T-helper 1 cell (primary cell): ENCODE measurements around the gene FBXW4.

Experiments used
- DNase-seq, 5 donors: peaks; one replicate each; pipeline ENCODE4 v3.0.0-alpha.2; 2012 to 2020

FBXW4 gene

GRCh38 chr10:101579516-101579870, 115.5 kb downstream of the FBXW4 start:
- no peak for DNase-seq

DNA sequence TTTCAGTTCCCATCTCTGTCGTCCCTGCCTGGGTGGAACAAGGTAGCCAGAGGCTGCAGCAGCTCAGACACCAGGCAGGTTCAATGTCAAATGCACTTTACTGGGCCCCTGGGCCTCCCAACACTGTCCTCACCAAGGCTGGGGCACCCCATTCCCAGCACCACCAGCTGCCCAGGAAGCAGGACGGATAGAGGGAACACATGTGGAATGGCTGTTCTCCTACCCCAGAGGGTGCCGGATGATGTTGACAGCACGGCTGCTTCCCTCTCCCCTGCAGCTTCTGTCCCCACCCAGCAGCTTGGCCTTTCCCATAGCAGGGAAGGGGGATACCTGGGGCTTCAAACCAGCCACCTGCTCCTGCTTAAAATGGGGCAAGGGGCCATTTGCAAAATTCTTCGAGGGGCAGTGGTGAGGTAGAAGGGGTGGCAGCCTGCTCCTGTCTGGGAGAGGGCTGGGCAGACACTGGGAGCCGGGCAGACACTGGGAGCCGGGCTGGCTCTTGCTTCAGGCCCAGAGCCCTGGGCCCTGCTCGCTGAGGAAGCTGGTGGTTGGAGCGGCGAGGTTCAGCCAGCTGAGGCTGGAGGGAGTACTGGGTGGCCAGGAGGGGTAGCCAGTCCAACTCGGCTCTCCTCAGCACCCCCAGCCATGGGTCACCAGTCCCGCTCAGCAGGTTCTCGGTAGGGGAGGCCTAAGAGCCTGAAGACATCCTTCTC, 116.0 kb downstream of the FBXW4 start:
- DNase-seq: no peak

DNA sequence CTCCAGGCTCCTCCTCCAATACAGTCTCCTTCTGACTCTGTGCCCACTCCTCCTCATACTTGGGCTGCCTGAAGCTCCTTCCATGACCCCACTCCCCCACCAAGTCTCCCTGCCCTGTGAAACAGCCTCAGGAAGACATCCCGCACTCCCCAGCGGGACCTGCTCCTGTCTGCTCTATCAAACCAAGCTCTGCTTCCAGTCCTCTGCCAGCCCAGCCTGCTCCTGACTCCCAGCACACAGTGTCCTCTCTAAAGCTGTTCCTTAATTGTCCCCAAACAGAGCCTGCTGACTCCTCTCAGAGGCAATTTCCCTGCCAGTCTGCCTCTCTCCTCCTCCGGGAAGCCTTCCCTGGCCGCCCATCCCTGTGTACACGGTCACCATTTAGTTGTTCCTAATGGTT, 116.8 kb downstream of the FBXW4 start:
- DNase-seq: no peak

GRCh38 chr10:101577121-101577871, 117.7 kb downstream of the FBXW4 start:
- DNase-seq: no peak

GRCh38 chr10:101576211-101576863, 118.6 kb downstream of the FBXW4 start:
- no peak for DNase-seq

GRCh38 chr10:101575580-101576210, 119.3 kb downstream of the FBXW4 start:
- DNase-seq: no peak

- no peak for DNase-seq
These were observed 119.9 kb downstream of the FBXW4 start for GRCh38 chr10:101575091-101575490.

DNA sequence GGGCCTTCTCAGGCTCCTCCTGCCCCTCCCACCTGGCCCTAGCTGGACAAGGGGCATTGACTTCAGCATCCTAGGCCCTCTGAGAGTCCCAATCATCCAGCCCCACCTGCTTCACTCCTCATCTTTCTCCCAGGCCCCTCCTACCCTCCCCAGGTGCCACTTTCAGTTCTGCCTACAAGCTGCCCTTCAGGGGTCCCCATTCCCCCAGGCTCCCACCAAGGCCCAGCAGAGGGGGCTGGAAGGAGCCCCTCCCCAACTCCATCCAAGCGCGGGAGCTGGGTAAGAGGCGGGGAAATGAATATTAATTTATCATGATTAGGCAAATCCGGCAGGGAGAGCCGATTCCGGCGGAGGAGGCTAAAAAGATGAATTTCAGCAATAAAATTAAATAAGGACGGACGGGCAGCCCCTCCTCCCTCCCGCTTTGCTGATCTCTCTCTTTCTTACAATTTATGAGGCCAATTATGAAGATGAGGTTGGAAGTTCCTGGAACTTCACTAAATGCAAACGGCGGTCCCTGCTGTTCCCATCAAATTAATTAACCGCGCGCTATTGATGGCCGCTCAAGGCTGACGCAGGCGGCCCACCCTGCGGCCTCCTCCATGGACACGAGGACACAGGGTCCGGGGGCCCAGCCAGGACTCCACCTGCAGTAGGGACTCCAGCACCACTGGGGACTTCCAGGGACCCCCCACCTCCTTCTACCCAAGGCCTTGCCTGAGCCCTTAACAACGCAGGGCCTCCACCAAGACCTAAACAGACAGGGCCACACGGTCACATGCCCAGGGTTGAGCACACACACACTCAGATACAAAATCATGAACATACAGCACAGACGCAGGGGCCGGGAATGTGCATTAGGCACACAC, 120.9 kb downstream of the FBXW4 start:
- DNase-seq: no peak

DNA sequence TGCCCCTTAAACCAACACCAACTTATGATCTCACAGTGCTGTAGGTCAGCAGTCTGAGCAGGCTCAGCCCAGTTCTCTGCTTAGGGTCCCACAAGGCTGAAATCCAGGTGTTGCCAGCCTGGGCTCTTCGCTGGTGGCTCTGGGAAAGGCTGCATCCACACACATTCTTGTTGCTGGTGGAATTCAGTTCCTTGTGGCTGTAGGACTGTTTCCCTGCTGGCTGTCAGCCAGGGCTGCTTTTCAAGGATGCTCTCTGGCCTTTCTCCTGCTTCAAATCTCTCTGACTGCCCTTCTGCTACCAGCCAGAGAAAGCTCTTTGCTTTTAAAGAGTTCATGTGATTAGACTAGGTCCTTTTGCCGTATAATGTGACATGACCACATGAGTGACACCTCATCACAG, 122.2 kb downstream of the FBXW4 start:
- no peak for DNase-seq

- no peak for DNase-seq
These were observed 122.8 kb downstream of the FBXW4 start for GRCh38 chr10:101572126-101572525.

DNA sequence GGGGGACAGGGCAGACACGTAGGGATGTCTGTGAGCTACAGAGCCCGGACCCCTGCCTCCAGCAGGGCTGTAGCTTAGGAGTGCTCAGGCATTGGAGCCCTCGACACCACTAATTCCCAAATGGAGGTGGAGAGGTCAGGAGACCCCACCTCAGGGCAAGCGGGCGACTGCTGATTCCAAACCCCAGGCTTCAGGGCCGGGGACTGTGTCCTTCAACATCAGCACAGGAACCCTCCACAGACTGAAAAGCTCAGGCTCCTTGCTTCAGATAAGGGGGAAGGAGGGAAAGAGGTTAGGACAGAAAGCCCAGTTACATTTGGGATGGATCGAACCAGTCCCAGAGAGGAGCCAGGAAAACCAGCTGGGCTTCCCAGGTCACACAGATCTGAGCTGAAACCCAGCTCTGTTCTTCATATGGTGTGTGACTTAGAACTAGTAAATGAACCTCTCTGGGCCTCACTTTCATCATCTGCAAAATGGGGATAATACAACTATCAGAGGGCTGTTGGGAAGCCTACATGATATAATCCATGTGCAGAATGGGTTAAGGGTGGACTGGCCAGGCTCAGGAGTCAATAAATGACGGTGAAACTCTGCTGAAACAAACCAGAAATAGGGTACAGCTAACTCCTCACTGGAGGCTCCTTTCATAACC, 123.6 kb downstream of the FBXW4 start:
- no peak for DNase-seq

DNA sequence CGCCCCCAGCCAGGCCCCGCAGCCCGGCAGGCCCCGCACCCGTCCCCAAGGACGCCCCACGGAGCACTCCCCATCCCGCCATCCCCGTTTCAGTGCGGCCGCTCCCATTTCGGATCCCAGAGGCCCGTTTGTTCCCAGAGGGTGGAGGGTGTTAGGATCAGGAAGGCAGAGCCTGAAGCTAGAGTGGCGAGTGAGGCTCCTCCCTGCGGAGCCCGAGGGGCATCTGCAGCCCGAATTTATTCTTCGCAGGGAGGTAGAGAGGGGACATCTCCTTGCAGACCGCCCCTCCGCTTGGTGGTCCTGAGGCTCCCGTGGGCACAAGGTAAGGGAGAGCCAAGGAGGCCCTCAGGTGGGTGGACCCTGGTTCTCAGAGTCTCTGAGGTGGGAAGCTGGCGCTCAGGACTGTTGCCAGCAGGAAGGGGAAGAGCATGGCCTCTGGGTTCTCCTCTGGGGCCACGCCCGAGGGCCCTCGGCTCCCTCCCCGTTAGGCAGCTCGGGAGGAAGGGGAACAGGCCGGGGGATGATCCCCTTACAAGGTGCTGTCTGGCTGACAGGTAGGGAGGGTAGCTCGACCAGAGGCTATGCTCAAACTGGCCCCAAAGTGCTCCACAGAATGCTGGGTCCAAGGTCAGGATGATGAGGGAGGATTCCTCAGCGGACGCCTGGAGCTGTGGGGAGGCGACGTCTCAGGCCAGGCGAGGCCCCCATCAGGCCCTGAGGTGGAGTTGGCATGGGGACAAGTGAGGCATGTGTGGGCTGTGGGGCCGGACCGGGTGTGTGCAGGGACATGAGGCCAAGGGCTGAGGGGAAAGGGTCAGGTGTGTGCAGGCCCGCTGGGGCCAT, 124.3 kb downstream of the FBXW4 start:
- no peak for DNase-seq

GRCh38 chr10:101569622-101570427, 125.1 kb downstream of the FBXW4 start:
- DNase-seq: peak; percentile 66 to 77 (median 72)

GRCh38 chr10:101569323-101569621, 125.7 kb downstream of the FBXW4 start:
- no peak for DNase-seq

DNA sequence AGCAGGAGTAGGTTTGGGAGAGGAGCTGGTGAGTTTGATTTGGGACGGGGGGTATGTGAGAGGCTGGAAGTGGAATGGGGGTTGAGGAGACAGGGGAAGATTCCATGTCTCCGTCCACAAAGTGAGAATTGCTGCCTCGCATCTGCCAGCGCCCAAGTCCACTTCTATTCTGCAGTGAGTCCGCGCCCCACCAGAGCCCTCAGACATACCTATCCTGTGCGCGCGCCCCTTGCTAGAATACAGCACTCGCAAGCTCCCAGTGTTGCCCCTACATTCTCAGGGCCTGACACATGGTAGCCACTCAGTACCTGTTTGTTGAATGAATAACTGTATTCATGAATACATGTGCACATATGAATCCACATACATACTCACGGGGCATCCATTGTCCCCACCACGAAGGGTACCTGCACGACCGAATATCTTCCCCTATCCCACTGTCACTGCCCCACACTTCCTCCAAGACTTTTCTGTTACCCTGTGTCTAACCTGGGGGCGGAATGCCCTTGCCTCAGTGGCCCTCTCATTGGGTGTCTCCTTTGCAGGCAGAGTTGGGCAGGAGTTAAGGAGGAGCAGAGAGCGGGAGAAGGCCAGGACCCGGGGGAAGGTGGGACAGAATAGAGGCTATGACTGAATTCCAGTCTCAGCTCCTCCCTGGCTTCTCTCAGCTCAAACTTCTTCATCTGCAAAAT, 126.8 kb downstream of the FBXW4 start:
- DNase-seq: no peak

DNA sequence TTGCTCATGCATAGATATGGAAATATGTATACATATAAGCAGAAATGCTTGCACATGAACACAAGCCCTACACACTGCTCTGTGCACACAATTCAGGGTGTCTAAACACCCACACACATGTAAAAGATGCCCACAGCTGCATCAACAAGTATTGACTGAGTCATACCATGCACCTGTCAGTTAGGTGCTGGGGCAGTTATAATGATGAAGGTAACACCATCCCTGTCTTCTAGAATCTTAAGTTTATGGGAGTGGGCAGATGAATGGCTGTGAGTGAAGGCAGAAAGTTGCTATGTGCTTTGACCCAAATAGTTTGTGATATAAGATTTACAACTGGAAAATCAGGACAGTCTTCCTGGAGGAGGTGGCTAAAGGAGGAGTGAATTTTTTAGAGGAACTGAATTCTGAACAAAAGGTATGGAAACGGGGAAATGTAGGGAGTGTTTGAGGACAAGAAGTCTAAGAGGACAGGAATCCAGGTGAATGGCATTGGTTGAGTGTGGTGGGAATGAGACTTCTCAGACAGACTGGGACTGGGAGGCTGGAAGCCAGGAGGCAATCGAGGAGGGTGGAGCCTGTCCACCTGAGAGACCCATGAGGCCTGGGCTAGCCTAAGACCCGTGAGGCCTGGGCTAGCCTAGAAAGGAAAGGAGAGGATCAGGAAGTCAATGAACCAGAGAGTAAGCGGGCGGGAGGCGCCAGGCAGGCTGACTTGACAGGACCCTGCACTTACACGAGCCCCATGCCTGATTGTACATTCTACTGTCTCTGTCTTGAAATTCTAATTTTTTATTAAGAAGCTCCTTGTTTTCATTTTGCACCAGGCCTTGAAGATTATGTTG, 127.6 kb downstream of the FBXW4 start:
- DNase-seq: no peak

DNA sequence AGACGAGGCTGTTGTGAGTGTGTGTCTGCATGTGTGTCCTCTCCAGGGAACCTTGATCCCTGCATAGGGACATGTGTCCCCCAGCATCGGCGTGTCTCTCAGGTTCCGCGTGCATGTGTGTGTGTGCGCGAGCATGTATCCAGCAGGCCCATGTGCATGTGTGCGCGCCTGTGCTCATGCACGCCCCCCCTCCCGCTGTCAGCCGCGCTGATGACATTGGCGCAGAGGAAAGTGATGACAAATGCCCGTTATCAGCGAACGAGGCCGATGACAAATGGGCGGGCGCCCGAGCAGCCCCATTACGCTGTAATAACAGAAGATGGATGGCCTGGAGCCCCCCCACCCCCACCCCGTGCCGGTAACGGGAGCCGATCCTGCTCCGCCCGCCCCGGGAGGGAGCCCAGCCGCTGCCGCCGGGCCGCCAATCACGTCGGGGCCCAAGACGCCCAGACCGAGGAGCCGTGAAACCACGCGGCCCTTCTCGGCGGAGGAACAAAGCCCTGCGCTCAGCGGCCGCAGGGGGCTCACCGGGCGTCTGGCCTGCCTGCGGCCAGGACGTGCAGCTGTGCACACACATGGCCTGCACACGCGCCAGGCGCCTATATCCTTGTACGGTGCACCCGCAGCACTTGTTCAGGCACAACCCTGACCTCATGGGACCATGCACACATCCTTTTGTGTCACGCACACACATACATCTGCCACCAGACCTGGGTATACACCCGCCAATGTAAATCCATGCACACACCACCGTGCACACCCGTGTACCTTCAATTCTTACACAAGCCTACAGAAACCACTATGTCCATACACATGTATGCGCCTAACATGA, 128.4 kb downstream of the FBXW4 start:
- no peak for DNase-seq

- DNase-seq: no peak
These were observed 129.0 kb downstream of the FBXW4 start for GRCh38 chr10:101565936-101566332.
